HG02938 (cell line): ENCODE data around the gene NEK7.
"Not testable (repeated sequence)": the region's sequence is repeated elsewhere in the genome, so short reads cannot be mapped to it uniquely, and the experiment has no call there.

Source experiments
- ATAC-seq: cut with Tn5 transposase; IDR thresholded peaks from one replicate; pipeline ENCODE4 v1.9.1; 2021; ENCODE audit warnings: mild to moderate bottlenecking, moderate library complexity; ENCODE audit not compliant: unreplicated experiment

NEK7 gene

GRCh38 chr1:198156745-198157240, at the start of gene NEK7:
NEK7 (plus strand) TSS chr1:198156998; CDS start chr1:198232581, 75,583 bp downstream.
- ATAC-seq, result peak; percentile 31

- ATAC-seq, result no peak
These were observed 49.7 kb upstream of the NEK7 start for GRCh38 chr1:198107091-198107501.

- ATAC-seq, result no peak
These were observed 48.0 kb upstream of the NEK7 start for GRCh38 chr1:198108636-198109370.

GRCh38 chr1:198109371-198109715, 47.5 kb upstream of the NEK7 start:
- no peak for ATAC-seq

- no peak for ATAC-seq
These were observed 43.5 kb upstream of the NEK7 start for GRCh38 chr1:198113342-198113750.

- no peak for ATAC-seq
These were observed 40.7 kb upstream of the NEK7 start for GRCh38 chr1:198116069-198116468.

- ATAC-seq, result no peak
These were observed 40.3 kb upstream of the NEK7 start for GRCh38 chr1:198116469-198116868.

- no peak for ATAC-seq
These were observed 39.5 kb upstream of the NEK7 start for GRCh38 chr1:198117267-198117666.

GRCh38 chr1:198118134-198118533, 38.7 kb upstream of the NEK7 start:
- ATAC-seq, result no peak

GRCh38 chr1:198119906-198120305, 36.9 kb upstream of the NEK7 start:
- no peak for ATAC-seq

GRCh38 chr1:198121056-198121826, 35.6 kb upstream of the NEK7 start:
- ATAC-seq, result no peak

- ATAC-seq, result no peak
These were observed 34.1 kb upstream of the NEK7 start for GRCh38 chr1:198122693-198123092.

GRCh38 chr1:198123133-198123532, 33.7 kb upstream of the NEK7 start:
- no peak for ATAC-seq

- no peak for ATAC-seq
These were observed 32.1 kb upstream of the NEK7 start for GRCh38 chr1:198124673-198125072.

GRCh38 chr1:198125995-198126735, 30.6 kb upstream of the NEK7 start:
- ATAC-seq, result no peak

GRCh38 chr1:198128533-198128932, 28.3 kb upstream of the NEK7 start:
- no peak for ATAC-seq

- ATAC-seq, result not testable (repeated sequence)
These were observed 26.7 kb upstream of the NEK7 start for GRCh38 chr1:198130053-198130452.

GRCh38 chr1:198132060-198132781, 24.6 kb upstream of the NEK7 start:
- peak; percentile 82 for ATAC-seq

- no peak for ATAC-seq
These were observed 22.5 kb upstream of the NEK7 start for GRCh38 chr1:198134252-198134651.

GRCh38 chr1:198135366-198135765, 21.4 kb upstream of the NEK7 start:
- no peak for ATAC-seq
